AG04450 (cell line): ENCODE measurements around the gene PRR13. TPM values are rescaled to one million over a fixed set of nuclear protein-coding genes. Genes with fewer than 3 reads are reported as not detected.

Experiments used
- CTCF ChIA-PET: fragments of 300-600, 350-600 bp; formaldehyde crosslinking; extraction: SDS; loops from one replicate; lab custom pipeline; 2022; ENCODE audit warnings: antibody characterized with exemption, inconsistent platforms; lab: Charles Lee
- POLR2A ChIA-PET: fragments of 350-600 bp; formaldehyde crosslinking; extraction: SDS; loops from one replicate; lab custom pipeline; 2021; ENCODE audit warnings: antibody characterized with exemption, inconsistent platforms; lab: Yijun Ruan, JAX
- DNase-seq: peaks from one replicate; pipeline ENCODE4 v3.0.0-alpha.2; 2011; ENCODE audit warnings: low read depth, low spot score
- H3K27ac ChIP-seq: one replicate; pipeline ENCODE4 v1.5.1; 2012; ENCODE audit warnings: low read depth, low read length, control low read depth
- H3K27me3 ChIP-seq: one replicate; pipeline ENCODE4 v1.6.0; 2012; ENCODE audit warnings: low read length; ENCODE audit not compliant: control insufficient read depth, insufficient read depth
- H3K4me3 ChIP-seq: 2 replicates; pipeline ENCODE4 v1.5.1; 2011; ENCODE audit warnings: mild to moderate bottlenecking, low read depth, low read length, control low read depth
- H3K9me3 ChIP-seq: 2 replicates; pipeline ENCODE4 v1.5.1; 2012; ENCODE audit warnings: low read length; ENCODE audit not compliant: control insufficient read depth, insufficient read depth
- CTCF ChIP-seq: IDR thresholded peaks from 2 replicates; pipeline ENCODE4 v1.5.1; 2011; ENCODE audit warnings: low read depth, low read length, control low read depth, inconsistent platforms
- polyA plus RNA-seq: library from polyadenylated mRNA; depleted of rRNA; stranded (reverse); fragments of >200 nt; gene quantifications from 2 replicates; pipeline ENCODE4 v1.2.3, GENCODE V29; 2011

The PRR13 gene
- polyA plus RNA-seq, 1 experiment, result 71.4 TPM

- no peak for TF ChIP-seq CTCF
- Histone ChIP-seq H3K27ac (no peak overlapping the region), H3K4me3 (no peak overlapping the region), H3K27me3 (no peaks in the 10 kb centered on the region), H3K9me3 (no peaks in the 10 kb centered on the region)
- POLR2A ChIA-PET, result interaction anchor here (1.0 kb wide), 1 partner anchor 9 kb away, joined by 18 read pairs; no protein-coding TSS in a partner anchor
- CTCF ChIA-PET, result interaction anchor here (0.7 to 1.1 kb wide), 2 partner anchors 41 to 147 kb away, joined by 3 to 5 read pairs; no protein-coding TSS in a partner anchor
- no peak for DNase-seq
Observed at GRCh38 chr12:53468282-53468681, 26.7 kb downstream of the PRR13 start.

- no peak for DNase-seq
- CTCF ChIA-PET, result interaction anchor here (1.9 kb wide), 1 partner anchor 32 kb away, joined by 4 read pairs; no protein-coding TSS in a partner anchor
- Histone ChIP-seq H3K9me3 (no peaks in the 10 kb centered on the region), H3K27me3 (no peaks in the 10 kb centered on the region), H3K27ac (no peak overlapping the region), H3K4me3 (no peak overlapping the region)
- no peak for TF ChIP-seq CTCF
- POLR2A ChIA-PET, result interaction anchor here (0.6 to 1.2 kb wide), 6 partner anchors 10 to 174 kb away, joined by 3 to 8 read pairs (median 3); no protein-coding TSS in a partner anchor
Observed at GRCh38 chr12:53472056-53472582, 30.6 kb downstream of the PRR13 start.

GRCh38 chr12:53474077-53474476 is 32.5 kb downstream of the PRR13 start:
- ChIA-PET CTCF (interaction anchor here (0.5 to 4.6 kb wide), 7 partner anchors 24 to 157 kb away, joined by 3 to 35 read pairs (median 3); partner anchors contain the start of gene NPFF), POLR2A (interaction anchor here (0.7 to 1.3 kb wide), 4 partner anchors 17 to 95 kb away, joined by 3 to 11 read pairs (median 5); partner anchors contain the start of genes MAP3K12 and SP1)
- no peak for DNase-seq
- no peak for TF ChIP-seq CTCF
- H3K4me3 ChIP-seq, result no peak overlapping the region
- H3K9me3 ChIP-seq, result no peaks in the 10 kb centered on the region
- H3K27me3 ChIP-seq, result no peaks in the 10 kb centered on the region
- H3K27ac ChIP-seq, result no peak overlapping the region

- Histone ChIP-seq H3K9me3 (no peaks in the 10 kb centered on the region), H3K27me3 (no peaks in the 10 kb centered on the region)
- CTCF ChIA-PET, result interaction anchor here (0.7 to 4.6 kb wide), 5 partner anchors 34 to 930 kb away, joined by 3 to 35 read pairs (median 6); partner anchors contain the start of gene AAAS
Observed at GRCh38 chr12:53474819-53475218, 33.3 kb downstream of the PRR13 start.

More at GRCh38 chr12:53474819-53475218, 33.3 kb downstream of the PRR13 start:
- no peak for DNase-seq
- TF ChIP-seq CTCF, result no peak
- POLR2A ChIA-PET, result interaction anchor here (0.7 to 1.3 kb wide), 4 partner anchors 11 to 95 kb away, joined by 3 to 7 read pairs (median 4); partner anchors contain the start of gene SP1
- no peak overlapping the region for H3K4me3 ChIP-seq
- no peak overlapping the region for H3K27ac ChIP-seq
